ENCODE results near the gene GMEB2. TPM values are rescaled to one million over a fixed set of nuclear protein-coding genes. Genes with fewer than 3 reads are reported as not detected.

The GMEB2 gene
- total and polyA plus RNA-seq, 10 of the 15 experiments (the other 5 are each of a cell fraction or from before 2014, with no cell fraction given) = 0.08 to 15.1 (median 6.9) TPM

GRCh38 chr20:63542031-63542559 is 84.8 kb downstream of the GMEB2 start:
- H3K79me2 ChIP-seq (ENCODE audit: control insufficient read depth, insufficient read depth, low read length) = no peaks in the 10 kb centered on the region
- no peaks in the 10 kb centered on the region for H3K27me3 ChIP-seq (replicated peaks in 1 of 2; ENCODE audit: control insufficient read depth in 2 of 2, insufficient read depth in 2 of 2, low read length in 1 of 2)
- H3K4me1 ChIP-seq (ENCODE audit: control insufficient read depth, insufficient read depth, low read length) = peaks cover 23% of the 10 kb centered on the region
- no peaks in the 10 kb centered on the region for H3K9me3 ChIP-seq (replicated peaks; ENCODE audit: control insufficient read depth, insufficient read depth, low read length)
- H4K20me1 ChIP-seq (ENCODE audit: control insufficient read depth, insufficient read depth) = no peaks in the 10 kb centered on the region
- RAD21 ChIA-PET (ENCODE audit: unreplicated experiment) = interaction anchor here (0.8 to 1.7 kb wide), 4 partner anchors 11 to 100 kb away, joined by 3 to 9 read pairs (median 6); partner anchors contain the start of gene HELZ2
- H3K36me3 ChIP-seq (ENCODE audit: control insufficient read depth in 2 of 2, insufficient read depth in 2 of 2, low read length in 1 of 2) = no peaks in the 10 kb centered on the region
- ATAC-seq (no peak), FAIRE-seq (no peak), DNase-seq (ENCODE audit: low read depth, low spot score) (no peak)
- SMC1A ChIA-PET (ENCODE audit: uncharacterized antibody, unreplicated experiment) = interaction anchor here (1.2 kb wide), 1 partner anchor 100 kb away, joined by 4 read pairs; no protein-coding TSS in a partner anchor
- CTCF ChIA-PET = interaction anchor here (1.0 to 1.3 kb wide), 3 partner anchors 10 to 31 kb away, joined by 3 to 9 read pairs (median 4); partner anchors contain the start of gene HELZ2
- no TSS peak for BruUV-seq (replicated peaks)
- TF ChIP-seq RAD21 (IDR thresholded peaks at IDR 0.05; ENCODE audit: insufficient read depth, low read depth, low read length) (no peak), CUX1 (IDR thresholded peaks at IDR 0.05; ENCODE audit: insufficient replicate concordance, low read depth, low read length) (no peak), E2F8 (IDR thresholded peaks at IDR 0.05; ENCODE audit: low read depth, partially characterized antibody) (no peak), USF1 (IDR thresholded peaks at IDR 0.05; ENCODE audit: borderline replicate concordance, extremely low read length, insufficient read depth, low read depth, low read length) (peak; percentile 36), ZBTB4 (CRISPR knock-in tag; IDR thresholded peaks at IDR 0.05) (no peak)
- no peak overlapping the region for H3K27ac ChIP-seq (ENCODE audit: control insufficient read depth, insufficient read depth)
- no peak overlapping the region for H3K4me3 ChIP-seq
- POLR2A ChIA-PET = interaction anchor here (1.1 to 1.5 kb wide), 3 partner anchors 11 to 100 kb away, joined by 3 read pairs; no protein-coding TSS in a partner anchor
- no peak overlapping the region for H2AFZ ChIP-seq (ENCODE audit: control insufficient read depth, low read depth, low read length)
- no peak overlapping the region for H3K9ac ChIP-seq (ENCODE audit: control insufficient read depth, insufficient read depth, low read length)
- intact Hi-C loops (cut with micrococcal nuclease; ENCODE audit: unreplicated experiment) = no loop called here
- 66% methylated on average over 31 of the region's 36 CpGs for WGBS (ENCODE audit: insufficient coverage, insufficient replicate concordance, low lambda C conversion rate, missing lambda C conversion rate)
- no peak overlapping the region for H3K4me2 ChIP-seq (ENCODE audit: control insufficient read depth, insufficient read depth)
- in situ Hi-C loops (cut with MboI) = no loop called here
